HG03354 (cell line): ENCODE results near the gene CCDC92B.
"Not testable (repeated sequence)": the region's sequence is repeated elsewhere in the genome, so short reads cannot be mapped to it uniquely, and the experiment has no call there.

ENCODE experiments used
- ATAC-seq: cut with Tn5 transposase; IDR thresholded peaks from one replicate; pipeline ENCODE4 v1.9.1; 2021; ENCODE audit warnings: mild to moderate bottlenecking; ENCODE audit not compliant: unreplicated experiment, poor library complexity, severe bottlenecking

The CCDC92B gene

DNA sequence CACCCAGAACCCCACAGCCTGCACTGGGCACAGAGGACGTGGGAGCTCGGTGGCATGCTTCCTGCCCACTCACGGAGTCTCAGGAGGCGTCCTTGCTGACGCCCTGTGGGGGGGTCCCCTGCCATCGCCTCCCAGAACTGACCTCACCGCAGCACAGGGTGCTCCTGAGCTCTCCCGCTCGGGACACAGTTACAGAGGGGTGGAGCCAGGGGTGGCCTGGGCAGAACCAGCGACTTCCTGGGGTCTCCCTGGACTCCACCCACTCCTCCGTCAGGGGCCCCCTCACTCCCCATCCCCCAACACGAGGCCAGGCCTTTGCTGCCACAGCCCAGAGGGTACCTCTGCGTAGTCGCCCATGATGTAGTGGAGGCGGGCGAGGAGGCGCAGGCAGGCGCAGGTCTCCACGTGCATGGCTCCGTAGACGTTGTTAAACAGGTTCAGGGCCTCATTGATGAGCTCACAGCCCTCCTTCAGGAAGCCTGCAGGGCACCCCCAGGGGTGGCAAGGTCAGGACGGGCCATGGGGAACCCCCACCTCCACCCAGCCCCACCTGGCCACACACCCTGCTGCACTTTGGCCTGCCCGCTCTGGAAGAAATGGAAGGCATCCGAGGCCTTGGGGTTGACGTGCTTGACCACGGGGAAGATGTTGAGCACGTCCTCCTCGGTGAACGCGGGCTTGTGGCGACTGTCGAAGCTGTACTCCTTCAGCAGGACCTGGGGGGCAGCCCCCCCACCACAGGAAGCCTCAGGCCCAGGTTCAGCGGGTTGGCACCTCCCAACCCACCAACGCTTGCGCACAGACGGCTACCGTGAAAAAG lies 55.7 kb downstream of the CCDC92B start:
- no peak for ATAC-seq

DNA sequence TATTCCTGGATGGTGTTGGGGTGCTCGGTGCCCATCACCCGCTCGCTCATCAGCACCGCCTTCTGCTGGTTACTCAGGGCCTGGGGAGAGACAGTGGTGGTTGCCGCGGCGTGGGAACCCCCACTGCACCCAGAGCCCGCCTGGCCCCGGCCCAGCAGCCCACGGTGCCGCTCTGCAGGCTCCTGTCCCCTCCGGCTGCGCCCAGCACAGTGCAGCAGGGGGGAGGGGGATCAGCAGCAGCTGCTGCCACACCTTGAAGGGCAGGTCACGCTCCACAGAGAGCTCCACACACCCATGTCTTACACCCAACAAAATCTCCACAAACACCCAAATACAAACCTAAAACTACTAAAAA lies 56.7 kb downstream of the CCDC92B start:
- ATAC-seq, result no peak

DNA sequence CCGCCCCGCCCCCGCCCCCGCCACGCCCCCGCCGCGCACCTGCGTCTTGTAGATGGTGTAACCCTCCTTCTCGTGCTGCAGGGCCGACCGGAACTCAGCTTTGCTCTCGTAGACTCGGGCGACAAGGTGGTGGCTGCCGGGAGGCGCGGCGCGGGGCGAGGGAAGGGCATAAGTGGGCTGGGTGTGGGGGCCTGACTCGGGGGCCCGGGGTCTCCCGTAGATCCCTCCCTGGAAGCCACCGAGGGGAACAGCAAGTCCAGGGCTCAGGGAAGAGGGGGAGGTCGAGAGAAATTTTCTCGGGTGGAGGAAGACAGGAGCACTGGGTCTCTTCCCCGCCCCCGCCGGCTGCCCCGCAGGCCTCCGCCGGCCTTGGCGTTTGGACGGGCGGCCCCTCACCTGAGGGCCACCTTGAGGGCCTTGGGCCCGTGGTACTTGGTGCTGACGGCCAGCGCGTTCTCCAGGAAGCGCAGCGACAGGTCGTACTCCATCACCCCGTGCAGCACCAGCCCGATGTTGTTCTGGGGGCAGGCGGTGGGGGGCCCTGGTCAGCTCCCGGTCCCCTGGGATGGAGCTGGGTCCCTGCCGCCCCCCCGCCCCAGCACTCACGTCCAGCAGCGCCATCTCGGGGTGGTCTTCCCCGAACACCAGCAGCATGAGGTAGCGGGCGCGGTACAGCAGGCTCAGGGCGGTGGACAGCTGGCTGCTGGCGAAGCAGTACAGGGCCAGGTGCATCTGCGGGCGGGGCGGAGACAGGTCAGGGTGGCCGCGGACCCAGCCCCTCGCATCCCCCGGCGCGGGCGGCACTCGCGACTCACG lies 57.3 kb downstream of the CCDC92B start:
- ATAC-seq, result no peak

DNA sequence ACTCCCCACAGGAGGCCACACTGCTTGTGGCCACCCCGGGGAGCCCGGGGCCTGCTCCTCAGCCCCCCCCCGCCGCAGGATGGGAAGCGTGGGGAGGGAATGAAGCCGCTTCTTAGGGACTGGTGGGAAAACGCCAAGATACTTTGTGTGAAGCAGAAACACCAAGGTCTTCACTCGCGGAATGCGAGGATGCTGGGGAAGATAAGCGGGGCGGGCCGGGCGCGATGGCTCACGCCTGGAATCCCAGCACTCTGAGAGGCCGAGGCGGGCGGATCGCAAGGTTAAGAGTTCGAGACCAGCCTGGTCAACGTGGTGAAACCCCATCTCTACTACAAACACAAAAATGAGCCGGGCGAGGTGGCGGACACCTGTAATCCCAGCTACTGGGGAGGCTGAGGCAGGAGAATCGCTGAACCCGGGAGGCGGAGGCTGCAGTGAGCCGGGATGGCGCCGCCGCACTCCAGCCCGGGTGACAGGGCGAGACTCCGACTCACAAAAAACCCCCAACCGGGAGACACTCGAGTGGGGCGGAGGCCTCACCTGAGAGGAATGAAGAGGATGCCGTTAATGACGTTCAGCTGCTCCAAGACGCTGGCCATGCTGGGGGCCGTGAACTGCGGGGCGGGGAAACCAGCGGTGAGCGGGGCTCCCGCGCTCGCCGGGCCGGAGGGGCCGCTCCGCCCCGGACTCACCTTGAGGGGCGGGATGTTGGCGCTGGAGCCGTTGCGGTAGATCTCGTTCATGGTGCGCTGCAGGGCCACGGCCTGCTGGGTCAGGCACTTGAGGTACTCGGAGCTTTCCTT lies 58.2 kb downstream of the CCDC92B start:
- ATAC-seq, result no peak

DNA sequence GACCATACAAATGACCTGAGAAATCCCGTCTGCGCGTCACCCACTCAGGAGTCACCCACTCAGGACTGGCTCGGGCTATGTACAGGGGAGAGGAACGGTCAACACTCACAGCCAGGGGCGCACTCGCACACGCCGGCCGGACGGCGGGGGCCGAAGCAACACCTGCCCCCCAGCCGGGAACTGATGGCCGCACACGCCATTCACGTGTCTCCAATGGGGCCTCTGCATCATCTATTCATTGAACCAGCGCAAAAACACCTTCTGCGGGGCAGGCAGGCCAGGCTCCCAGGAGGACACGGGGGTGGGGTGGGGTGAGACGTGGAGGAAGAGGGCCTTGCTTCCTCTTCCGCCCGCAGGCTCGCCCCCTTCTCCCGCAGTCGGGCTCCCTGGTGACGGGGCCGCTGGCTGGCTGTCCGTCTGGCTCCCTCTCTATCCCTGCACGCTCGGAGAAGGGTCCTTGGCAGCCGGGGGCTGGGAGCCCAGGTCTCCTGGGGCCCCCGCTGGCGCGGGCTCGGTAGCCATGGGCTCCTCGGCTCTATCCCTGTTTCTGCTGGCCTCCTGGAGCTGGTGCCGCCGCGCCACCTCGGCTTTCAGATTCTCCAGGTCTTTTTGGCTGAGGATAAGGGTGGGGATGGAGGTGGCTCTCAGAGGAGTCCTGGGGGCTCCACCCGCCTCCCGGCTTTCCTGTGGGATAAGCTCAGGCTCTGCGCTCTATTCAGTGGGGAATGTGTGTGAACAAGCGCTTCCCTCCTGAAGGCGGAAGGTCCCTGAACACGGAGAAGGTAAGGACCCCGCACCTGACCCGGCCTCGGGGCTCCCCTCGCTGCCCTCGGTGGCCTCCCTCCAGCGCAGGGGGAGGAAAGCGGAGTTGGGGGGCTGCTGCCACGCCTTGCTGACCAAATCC lies 59.0 kb downstream of the CCDC92B start:
- ATAC-seq, result no peak

DNA sequence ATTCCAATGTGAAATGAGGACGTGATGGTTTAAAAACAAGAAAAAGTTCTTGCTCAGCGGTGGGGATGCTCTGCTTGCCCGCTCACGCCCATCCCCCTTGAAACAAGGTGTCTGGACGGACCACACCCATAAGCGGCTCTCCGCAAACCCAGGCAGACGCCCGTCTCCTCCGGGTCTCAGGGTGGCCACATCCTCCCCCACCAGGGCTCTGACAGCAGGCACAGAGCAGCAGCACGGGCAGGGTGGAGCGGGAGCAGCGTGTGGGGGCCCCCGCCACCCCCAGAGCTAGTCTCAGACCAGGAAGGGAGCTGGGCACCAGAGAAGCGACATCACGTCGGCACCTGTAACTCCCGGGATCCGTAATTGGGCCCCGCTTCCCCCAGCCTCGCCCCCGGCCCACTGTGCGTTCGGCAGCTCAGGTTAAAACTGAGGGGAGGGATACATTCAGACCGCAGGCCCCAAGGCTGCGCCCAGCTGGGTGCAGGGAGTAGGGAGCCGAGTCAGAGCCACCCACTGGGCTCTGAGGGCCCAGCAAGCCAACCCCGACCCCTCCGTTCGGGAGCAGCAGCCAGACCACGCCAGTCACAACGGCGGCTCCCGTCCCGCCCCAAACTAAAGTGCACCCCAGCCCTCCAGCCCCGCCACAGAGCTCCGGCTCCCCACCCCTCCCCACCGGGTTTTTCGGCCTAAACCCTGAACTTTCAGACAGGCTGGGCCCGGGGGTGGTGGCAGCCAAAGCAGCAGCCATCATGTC lies 59.9 kb downstream of the CCDC92B start:
- no peak for ATAC-seq

DNA sequence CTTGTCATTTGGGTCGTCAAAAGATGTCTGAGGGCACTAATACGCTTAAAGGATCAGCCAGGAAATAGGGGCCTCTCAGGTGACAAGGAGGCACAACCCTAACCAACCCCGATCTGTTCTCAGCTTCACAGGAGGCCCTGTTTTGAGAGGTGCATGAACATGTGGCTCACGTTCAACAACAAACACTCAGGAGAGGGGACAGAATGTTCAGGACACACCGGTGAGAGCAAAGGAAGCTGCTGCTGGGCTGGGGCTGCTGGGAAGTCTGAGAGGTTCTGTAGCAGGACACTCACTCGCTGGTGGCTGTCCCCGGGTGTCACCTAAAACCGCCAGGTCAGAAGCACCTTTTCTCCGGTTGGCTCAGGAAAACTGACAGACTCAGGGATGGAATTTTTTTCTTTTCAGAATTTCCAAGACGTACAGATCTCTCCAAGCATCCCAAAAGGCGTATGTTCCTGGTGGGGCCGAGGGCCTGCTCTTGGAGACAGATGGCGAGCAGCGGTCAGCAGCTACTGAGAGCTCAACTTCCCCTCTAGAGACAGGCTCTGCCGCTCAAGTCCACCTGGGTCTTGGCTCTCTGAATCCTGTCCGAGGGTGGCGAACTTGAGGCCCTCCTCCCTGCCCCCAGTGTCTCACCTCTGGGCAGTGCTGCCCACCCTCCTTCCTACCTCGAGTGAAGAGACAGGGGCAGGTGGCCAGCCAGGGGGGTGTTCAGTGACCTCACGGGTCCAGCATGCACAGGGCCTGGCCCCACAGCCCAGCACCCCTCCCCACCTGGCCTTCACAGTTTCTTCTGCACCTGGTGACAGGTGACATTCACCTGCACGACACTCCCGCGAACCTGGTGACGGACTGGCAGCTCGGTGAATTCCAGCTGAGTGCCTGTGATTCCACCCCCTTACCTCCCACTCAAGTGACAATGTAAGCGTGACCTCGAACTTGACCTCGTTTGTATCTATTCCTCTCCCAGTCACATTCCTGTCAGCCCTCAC lies 60.8 kb downstream of the CCDC92B start:
- ATAC-seq, result no peak

DNA sequence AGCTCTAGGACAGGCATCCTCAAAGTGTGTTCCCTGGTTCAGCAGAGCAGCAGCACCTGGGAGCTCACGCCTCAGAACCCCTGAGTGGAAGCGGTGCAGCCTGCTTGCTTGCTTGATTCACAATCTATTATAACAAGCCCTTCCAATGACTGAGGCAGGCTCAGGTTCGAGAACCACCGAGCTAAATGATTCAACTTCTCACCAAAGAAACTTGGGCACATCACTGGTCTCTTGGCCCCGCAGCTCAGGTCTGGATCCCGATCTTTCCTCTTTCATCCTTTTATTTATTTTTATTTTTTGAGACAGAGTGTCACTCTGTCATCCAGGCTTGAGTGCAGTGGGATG lies 62.4 kb downstream of the CCDC92B start:
- no peak for ATAC-seq

DNA sequence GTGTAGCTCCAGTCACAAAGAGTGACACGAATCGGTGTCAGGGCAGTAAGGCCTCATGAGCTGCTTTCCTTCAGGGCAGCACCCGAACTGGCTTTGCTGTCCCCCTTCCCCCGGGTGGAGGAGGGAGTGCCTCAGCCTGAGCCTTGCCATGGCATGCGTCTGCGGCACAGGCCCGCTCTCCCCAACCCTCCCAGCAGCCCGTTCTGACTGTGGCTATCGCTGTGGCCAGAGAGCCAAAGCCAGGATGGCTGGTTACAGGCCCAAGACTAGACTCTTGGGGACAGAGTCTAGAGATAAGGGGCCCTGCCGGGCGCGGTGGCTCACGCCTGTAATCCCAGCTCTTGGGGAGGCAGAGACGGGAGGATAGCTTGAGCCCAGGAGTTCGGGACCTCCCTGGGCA lies 63.8 kb downstream of the CCDC92B start:
- no peak for ATAC-seq

DNA sequence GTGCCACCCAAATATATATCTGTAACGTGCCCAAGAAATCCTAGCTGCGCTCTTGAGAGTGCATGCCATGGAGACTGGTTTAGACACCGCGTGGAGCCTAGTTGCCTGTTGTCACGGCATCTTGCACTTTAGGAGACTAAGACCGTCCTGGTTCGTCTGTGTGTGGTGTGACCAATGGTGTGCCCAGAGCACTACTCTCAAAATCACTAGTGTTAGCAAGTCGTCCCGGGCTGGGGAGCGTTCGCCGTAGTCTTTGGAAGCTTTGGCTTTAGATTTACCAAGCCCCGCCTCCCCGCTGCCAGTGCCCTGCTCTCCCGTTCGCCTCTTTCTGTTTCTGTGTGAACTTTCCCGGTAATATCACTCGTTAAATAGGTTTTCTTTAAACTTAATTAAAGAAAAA lies 64.9 kb downstream of the CCDC92B start:
- no peak for ATAC-seq

DNA sequence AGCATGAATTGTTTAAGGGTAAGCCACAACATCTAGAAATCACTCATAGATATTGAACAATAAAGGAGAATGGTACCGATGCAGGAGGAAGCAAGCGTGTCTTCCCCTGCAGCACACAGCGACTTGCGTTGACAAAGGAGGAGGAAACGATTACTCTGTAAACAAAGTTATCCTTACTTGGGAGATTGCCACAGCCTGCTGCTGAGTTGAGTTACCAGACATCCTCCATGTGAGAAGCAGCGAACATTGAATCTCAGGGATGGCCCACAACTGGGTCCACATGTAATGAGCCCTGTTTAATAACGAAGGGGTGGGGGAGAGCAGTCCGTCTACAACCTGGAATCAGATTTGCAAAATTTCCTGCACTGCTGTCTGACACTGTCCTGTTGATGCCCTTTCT lies 65.5 kb downstream of the CCDC92B start:
- no peak for ATAC-seq

DNA sequence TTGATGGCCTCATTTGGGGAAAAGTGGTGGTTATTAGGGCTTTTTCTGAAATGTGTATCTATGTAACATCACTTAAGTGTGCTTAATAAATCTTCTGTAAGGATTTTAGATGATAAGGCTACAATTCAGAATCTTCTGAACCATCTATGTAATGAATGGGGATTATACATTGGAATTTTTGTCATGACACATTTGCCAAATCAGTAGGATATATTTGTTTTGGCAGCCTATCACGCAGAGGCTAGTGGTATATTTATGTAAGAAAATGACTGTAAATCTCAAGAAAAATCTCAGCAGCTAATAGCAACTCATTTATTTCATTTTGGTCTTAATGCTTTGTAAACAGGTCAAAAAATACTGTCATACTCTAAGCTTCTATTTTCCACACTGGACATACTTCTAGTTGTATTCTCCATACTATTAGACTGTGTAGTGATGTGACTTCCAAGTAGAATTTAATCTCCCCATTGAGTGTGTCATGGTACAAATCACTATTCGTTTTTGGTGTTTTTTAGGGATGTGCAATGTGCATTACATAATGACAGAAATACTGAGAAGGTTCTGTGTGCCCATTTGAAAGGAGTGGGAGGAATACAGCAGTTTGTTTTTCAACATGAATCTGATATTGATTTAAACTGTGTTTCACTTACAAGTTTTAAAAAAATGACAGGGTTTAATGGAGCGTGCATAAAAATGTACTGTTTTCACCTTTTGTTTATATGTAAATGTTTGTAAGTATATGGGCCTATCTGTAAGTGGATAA lies 67.1 kb downstream of the CCDC92B start:
- ATAC-seq, result no peak

DNA sequence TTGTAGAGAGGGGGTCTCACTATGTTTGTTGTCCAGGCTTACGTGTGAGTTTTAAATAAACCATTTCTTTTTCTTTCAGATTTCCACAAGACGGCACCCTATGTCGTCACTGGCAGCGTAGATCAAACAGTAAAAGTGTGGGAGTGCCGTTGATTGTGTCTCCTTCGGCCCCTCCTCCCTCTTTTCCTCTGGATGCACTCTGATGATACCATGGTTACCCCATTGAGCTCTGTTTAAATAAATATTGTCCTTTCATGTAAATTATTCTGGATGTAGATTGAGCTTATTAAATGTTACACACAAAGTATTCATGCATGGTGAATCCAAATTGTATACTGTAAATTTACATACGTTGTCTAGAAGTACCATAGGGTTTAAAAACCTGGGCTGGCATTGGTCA lies 67.8 kb downstream of the CCDC92B start:
- ATAC-seq, result no peak

DNA sequence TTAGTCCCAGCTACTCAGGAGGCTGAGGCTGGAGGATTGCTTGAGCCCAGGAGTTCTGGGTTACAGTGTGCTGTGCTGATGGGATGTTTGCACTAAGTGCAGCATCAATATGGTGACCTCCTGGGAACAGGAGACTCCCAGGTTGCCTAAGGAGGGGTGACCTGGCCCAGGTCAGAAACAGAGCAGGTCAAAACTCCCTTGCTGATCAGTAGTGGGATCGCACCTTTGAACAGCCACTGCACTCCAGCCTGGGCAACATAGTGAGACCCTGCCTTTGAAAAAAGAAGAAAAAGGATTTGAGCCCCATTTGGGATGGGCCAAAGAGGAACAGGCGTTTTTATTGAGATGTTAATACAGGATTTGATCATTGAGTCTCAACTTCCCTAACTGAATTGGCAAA lies 68.5 kb downstream of the CCDC92B start:
- no peak for ATAC-seq

DNA sequence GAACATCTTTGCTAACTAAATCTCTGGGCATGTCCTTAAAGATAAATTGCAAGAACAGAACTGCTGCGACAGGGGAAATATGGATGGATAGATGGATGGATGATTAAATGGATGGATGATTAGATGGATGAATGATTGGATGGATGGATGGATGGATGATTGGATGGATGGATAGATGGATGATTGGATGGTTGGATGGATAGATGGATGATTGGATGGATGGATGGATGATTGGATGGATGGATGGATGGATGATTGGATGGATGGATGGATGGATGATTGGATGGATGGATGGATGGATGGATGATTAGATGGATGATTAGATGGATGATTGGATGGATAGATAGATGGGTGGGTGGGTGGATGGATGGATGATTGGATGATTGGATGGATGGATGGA lies 70.2 kb downstream of the CCDC92B start:
- ATAC-seq, result not testable (repeated sequence)
